Measurements from ENCODE around the gene CATSPERD.
"Not testable (repeated sequence)": the region's sequence is repeated elsewhere in the genome, so short reads cannot be mapped to it uniquely, and the experiment has no call there.

The CATSPERD gene

GRCh38 chr19:5762608-5763217 lies 42.3 kb downstream of the CATSPERD start:
- Histone ChIP-seq H3K27ac (ENCODE audit: low read length) (no peak overlapping the region), H3K4me1 (ENCODE audit: control insufficient read depth in 1 of 2, insufficient read depth in 2 of 2, low read length in 2 of 2) (no peaks in the 10 kb centered on the region), H3K27me3 (ENCODE audit: low read depth, low read length) (no peaks in the 10 kb centered on the region), H3K4me3 (ENCODE audit: low read depth in 1 of 2, low read length in 2 of 2) (no peak overlapping the region), H3K36me3 (ENCODE audit: control insufficient read depth in 1 of 2, insufficient read depth in 2 of 2, low read length in 2 of 2) (no peaks in the 10 kb centered on the region), H3K9me3 (ENCODE audit: control insufficient read depth in 1 of 2, low read length in 2 of 2) (no peaks in the 10 kb centered on the region)

- Histone ChIP-seq H3K4me1 (ENCODE audit: control insufficient read depth in 1 of 2, insufficient read depth in 2 of 2, low read length in 2 of 2) (no peaks in the 10 kb centered on the region), H3K4me3 (ENCODE audit: low read depth in 1 of 2, low read length in 2 of 2) (no peak overlapping the region), H3K27me3 (ENCODE audit: low read depth, low read length) (no peaks in the 10 kb centered on the region), H3K9me3 (ENCODE audit: control insufficient read depth in 1 of 2, low read length in 2 of 2) (no peaks in the 10 kb centered on the region), H3K27ac (ENCODE audit: low read length) (no peak overlapping the region), H3K36me3 (ENCODE audit: control insufficient read depth in 1 of 2, insufficient read depth in 2 of 2, low read length in 2 of 2) (no peaks in the 10 kb centered on the region)
These were observed 44.8 kb downstream of the CATSPERD start for GRCh38 chr19:5765220-5765619.

- Histone ChIP-seq H3K9me3 (ENCODE audit: control insufficient read depth in 1 of 2, low read length in 2 of 2) (no peaks in the 10 kb centered on the region), H3K4me1 (ENCODE audit: control insufficient read depth in 1 of 2, insufficient read depth in 2 of 2, low read length in 2 of 2) (no peaks in the 10 kb centered on the region), H3K36me3 (ENCODE audit: control insufficient read depth in 1 of 2, insufficient read depth in 2 of 2, low read length in 2 of 2) (no peaks in the 10 kb centered on the region), H3K4me3 (ENCODE audit: low read depth in 1 of 2, low read length in 2 of 2) (no peak overlapping the region), H3K27ac (ENCODE audit: low read length) (no peak overlapping the region), H3K27me3 (ENCODE audit: low read depth, low read length) (no peaks in the 10 kb centered on the region)
These were observed 47.5 kb downstream of the CATSPERD start for GRCh38 chr19:5767949-5768348.

- Histone ChIP-seq H3K27ac (ENCODE audit: low read length) (no peak overlapping the region), H3K36me3 (ENCODE audit: control insufficient read depth in 1 of 2, insufficient read depth in 2 of 2, low read length in 2 of 2) (no peaks in the 10 kb centered on the region), H3K9me3 (ENCODE audit: control insufficient read depth in 1 of 2, low read length in 2 of 2) (no peaks in the 10 kb centered on the region), H3K4me1 (ENCODE audit: control insufficient read depth in 1 of 2, insufficient read depth in 2 of 2, low read length in 2 of 2) (no peaks in the 10 kb centered on the region), H3K4me3 (ENCODE audit: low read depth in 1 of 2, low read length in 2 of 2) (no peak overlapping the region), H3K27me3 (ENCODE audit: low read depth, low read length) (no peaks in the 10 kb centered on the region)
These were observed 52.0 kb downstream of the CATSPERD start for GRCh38 chr19:5772416-5772815.

DNA sequence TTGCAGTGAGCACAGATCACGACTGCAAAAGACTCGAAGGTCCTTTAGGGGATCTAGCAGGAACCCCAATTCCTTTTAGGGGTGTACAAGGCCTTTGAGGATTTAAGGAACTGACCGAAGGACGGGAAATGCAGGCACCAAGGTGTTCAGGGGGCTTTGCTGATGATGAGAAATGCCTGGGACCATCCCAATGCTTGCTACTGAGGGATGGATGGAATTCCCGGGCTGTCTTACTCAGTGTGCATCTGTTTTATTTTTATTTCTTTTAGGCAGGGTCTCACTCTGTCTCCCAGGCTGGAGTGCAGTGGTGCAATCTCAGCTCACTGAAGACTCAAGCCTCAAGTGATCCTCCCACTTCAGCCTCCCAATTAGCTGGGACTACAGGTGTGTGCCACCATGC lies 52.8 kb downstream of the CATSPERD start:
- Histone ChIP-seq H3K36me3 (ENCODE audit: control insufficient read depth in 1 of 2, insufficient read depth in 2 of 2, low read length in 2 of 2) (no peaks in the 10 kb centered on the region), H3K27me3 (ENCODE audit: low read depth, low read length) (no peaks in the 10 kb centered on the region), H3K4me1 (ENCODE audit: control insufficient read depth in 1 of 2, insufficient read depth in 2 of 2, low read length in 2 of 2) (no peaks in the 10 kb centered on the region), H3K27ac (ENCODE audit: low read length) (no peak overlapping the region), H3K9me3 (ENCODE audit: control insufficient read depth in 1 of 2, low read length in 2 of 2) (no peaks in the 10 kb centered on the region), H3K4me3 (ENCODE audit: low read depth in 1 of 2, low read length in 2 of 2) (no peak overlapping the region)

DNA sequence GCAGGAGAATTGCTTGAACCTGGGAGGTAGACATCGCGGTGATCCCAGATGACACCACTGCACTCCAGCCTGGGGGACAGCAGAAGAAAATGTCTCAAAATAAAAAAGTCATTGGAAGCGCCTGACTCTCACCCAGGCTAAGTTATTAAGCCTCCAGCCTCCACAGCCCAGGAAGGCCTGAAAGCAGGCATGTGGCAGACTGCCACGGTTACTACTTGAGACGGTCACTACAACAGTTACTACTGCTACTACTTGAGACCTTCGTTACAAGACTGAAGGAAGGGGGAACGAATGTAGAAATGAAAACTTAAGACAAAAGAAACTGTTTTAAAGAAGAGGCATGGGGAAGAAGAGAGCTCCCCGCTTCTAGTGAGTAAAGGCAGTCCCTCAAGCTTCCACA lies 54.5 kb downstream of the CATSPERD start:
- Histone ChIP-seq H3K27ac (ENCODE audit: low read length) (no peak overlapping the region), H3K4me1 (ENCODE audit: control insufficient read depth in 1 of 2, insufficient read depth in 2 of 2, low read length in 2 of 2) (no peaks in the 10 kb centered on the region), H3K36me3 (ENCODE audit: control insufficient read depth in 1 of 2, insufficient read depth in 2 of 2, low read length in 2 of 2) (no peaks in the 10 kb centered on the region), H3K9me3 (ENCODE audit: control insufficient read depth in 1 of 2, low read length in 2 of 2) (no peaks in the 10 kb centered on the region), H3K27me3 (ENCODE audit: low read depth, low read length) (no peaks in the 10 kb centered on the region), H3K4me3 (ENCODE audit: low read depth in 1 of 2, low read length in 2 of 2) (no peak overlapping the region)

- no peaks in the 10 kb centered on the region for H3K36me3 ChIP-seq (ENCODE audit: control insufficient read depth in 1 of 2, insufficient read depth in 2 of 2, low read length in 2 of 2)
These were observed 55.4 kb downstream of the CATSPERD start for GRCh38 chr19:5775668-5776309.

DNA sequence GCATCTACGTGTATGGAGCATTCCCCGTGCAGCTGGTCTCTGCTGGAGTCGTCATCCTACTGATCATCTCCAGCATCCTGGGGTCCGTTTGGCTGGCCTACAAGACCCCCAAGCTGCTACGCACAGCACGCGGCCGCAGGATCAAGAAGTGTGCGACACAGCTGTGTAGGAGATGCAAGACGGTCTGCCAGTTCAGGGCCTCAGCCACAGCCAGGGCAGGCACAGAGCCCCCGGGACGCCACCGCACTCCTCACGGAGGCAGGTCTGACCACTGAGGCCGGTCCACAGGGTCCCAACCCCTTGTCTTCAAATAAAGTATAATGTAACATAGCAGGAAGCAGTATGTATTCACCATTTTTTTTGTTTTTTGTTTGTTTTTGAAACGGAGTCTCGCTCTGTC lies 58.0 kb downstream of the CATSPERD start:
- no peak overlapping the region for H3K27ac ChIP-seq (ENCODE audit: low read length)
- H3K9me3 ChIP-seq (ENCODE audit: control insufficient read depth in 1 of 2, low read length in 2 of 2), result no peaks in the 10 kb centered on the region
- H3K4me1 ChIP-seq (ENCODE audit: control insufficient read depth in 1 of 2, insufficient read depth in 2 of 2, low read length in 2 of 2), result no peaks in the 10 kb centered on the region
- H3K27me3 ChIP-seq (ENCODE audit: low read depth, low read length), result no peaks in the 10 kb centered on the region
- H3K36me3 ChIP-seq (ENCODE audit: control insufficient read depth in 1 of 2, insufficient read depth in 2 of 2, low read length in 2 of 2), result no peaks in the 10 kb centered on the region
- no peak overlapping the region for H3K4me3 ChIP-seq (ENCODE audit: low read depth in 1 of 2, low read length in 2 of 2)

More at GRCh38 chr19:5775668-5776309, 55.4 kb downstream of the CATSPERD start:
- Histone ChIP-seq H3K4me3 (ENCODE audit: low read depth in 1 of 2, low read length in 2 of 2) (no peak overlapping the region), H3K27me3 (ENCODE audit: low read depth, low read length) (no peaks in the 10 kb centered on the region), H3K4me1 (ENCODE audit: control insufficient read depth in 1 of 2, insufficient read depth in 2 of 2, low read length in 2 of 2) (no peaks in the 10 kb centered on the region), H3K9me3 (ENCODE audit: control insufficient read depth in 1 of 2, low read length in 2 of 2) (no peaks in the 10 kb centered on the region), H3K27ac (ENCODE audit: low read length) (no peak overlapping the region)

GRCh38 chr19:5780916-5781315 lies 60.5 kb downstream of the CATSPERD start:
- not testable (repeated sequence) for H3K4me1 ChIP-seq (ENCODE audit: control insufficient read depth in 1 of 2, insufficient read depth in 2 of 2, low read length in 2 of 2); H3K27ac ChIP-seq (ENCODE audit: low read length); H3K4me3 ChIP-seq (ENCODE audit: low read depth in 1 of 2, low read length in 2 of 2); H3K27me3 ChIP-seq (ENCODE audit: low read depth, low read length); H3K9me3 ChIP-seq (ENCODE audit: control insufficient read depth in 1 of 2, low read length in 2 of 2)
- H3K36me3 ChIP-seq (ENCODE audit: control insufficient read depth in 1 of 2, insufficient read depth in 2 of 2, low read length in 2 of 2), result peaks cover 0 to 21% of the 10 kb centered on the region in 2 donors

DNA sequence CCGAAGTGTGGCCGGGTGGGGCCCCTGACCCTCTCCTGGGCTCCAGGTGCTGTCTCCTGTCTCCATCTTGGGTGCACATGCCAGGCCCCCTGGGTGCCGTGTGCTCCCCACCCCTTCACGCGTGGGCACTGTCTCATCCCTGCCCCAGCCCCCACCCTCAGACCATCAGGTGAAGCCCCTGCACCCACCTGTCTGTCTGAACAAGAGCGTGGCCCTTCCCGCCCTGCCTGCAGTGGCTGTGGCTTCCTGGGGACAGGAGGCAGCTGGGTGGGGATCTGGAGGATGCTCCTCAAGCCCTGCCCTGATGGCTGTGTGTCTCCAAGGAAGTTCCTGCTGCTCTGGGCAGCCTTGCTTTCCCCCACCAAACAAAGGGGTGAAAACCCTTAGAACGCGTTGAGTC lies 61.9 kb downstream of the CATSPERD start:
- H3K4me1 ChIP-seq (ENCODE audit: control insufficient read depth in 1 of 2, insufficient read depth in 2 of 2, low read length in 2 of 2), result no peaks in the 10 kb centered on the region
- H3K27ac ChIP-seq (ENCODE audit: low read length), result no peak overlapping the region
- no peak overlapping the region for H3K4me3 ChIP-seq (ENCODE audit: low read depth in 1 of 2, low read length in 2 of 2)
- no peaks in the 10 kb centered on the region for H3K27me3 ChIP-seq (ENCODE audit: low read depth, low read length)
- H3K36me3 ChIP-seq (ENCODE audit: control insufficient read depth in 1 of 2, insufficient read depth in 2 of 2, low read length in 2 of 2), result peaks cover 11 to 35% of the 10 kb centered on the region in 2 donors
- H3K9me3 ChIP-seq (ENCODE audit: control insufficient read depth in 1 of 2, low read length in 2 of 2), result no peaks in the 10 kb centered on the region

- H3K27ac ChIP-seq (ENCODE audit: low read length), result no peak overlapping the region
- no peaks in the 10 kb centered on the region for H3K9me3 ChIP-seq (ENCODE audit: control insufficient read depth in 1 of 2, low read length in 2 of 2)
- no peaks in the 10 kb centered on the region for H3K4me1 ChIP-seq (ENCODE audit: control insufficient read depth in 1 of 2, insufficient read depth in 2 of 2, low read length in 2 of 2)
- no peaks in the 10 kb centered on the region for H3K27me3 ChIP-seq (ENCODE audit: low read depth, low read length)
- H3K4me3 ChIP-seq (ENCODE audit: low read depth in 1 of 2, low read length in 2 of 2), result no peak overlapping the region
- peaks cover 19 to 45% of the 10 kb centered on the region in 2 donors for H3K36me3 ChIP-seq (ENCODE audit: control insufficient read depth in 1 of 2, insufficient read depth in 2 of 2, low read length in 2 of 2)
These were observed 62.8 kb downstream of the CATSPERD start for GRCh38 chr19:5782945-5783919.
